Measurements from ENCODE around the gene FICD. TPM values are rescaled to one million over a fixed set of nuclear protein-coding genes. Genes with fewer than 3 reads are reported as not detected.
"Not testable (repeated sequence)": the region's sequence is repeated elsewhere in the genome, so short reads cannot be mapped to it uniquely, and the experiment has no call there.

FICD gene
- total RNA-seq, 2 experiments from 2014 or later, result 2.7 to 3.2 TPM

DNA sequence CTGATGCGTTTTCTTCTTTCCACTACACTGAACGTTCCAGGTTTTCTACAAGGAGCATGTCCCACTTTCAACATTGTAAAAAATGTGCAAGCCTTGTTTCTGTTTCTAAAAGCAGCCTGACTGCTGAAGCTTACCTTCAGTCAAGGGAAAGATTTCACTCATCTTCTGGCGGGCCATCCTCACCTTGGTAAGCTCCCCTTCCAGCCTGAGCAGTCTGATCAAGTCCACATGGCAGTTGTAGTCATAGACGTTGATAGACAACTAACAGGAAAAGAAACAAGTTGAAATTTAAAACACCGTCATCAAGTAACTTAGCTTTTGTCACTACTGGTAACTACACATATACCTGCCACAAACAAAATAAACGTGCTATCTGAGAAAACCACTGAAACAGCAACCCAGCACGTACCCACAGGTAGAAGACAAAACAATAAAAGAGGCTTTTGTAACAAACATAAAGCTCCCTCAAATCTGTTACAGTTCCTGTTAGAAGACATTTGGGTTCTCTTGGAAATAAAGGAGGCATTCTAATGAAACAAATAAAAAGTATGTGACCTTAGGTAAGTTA, 34.0 kb downstream of the FICD start:
- no peaks in the 10 kb centered on the region for H3K9me3 ChIP-seq (ENCODE audit: control insufficient read depth in 1 of 2, insufficient read depth in 1 of 2, low read length in 2 of 2)
- Mint-ChIP-seq H3K9me3 (no peaks in the 10 kb centered on the region), H3K27ac (no peak overlapping the region), H3K4me3 (no peak overlapping the region), H3K36me3 (ENCODE audit: low read depth) (peaks cover 75% of the 10 kb centered on the region), H3K27me3 (no peaks in the 10 kb centered on the region), H3K4me1 (ENCODE audit: low read depth) (peaks cover 56% of the 10 kb centered on the region)
- no peak for DNase-seq
- peaks cover 53% of the 10 kb centered on the region for H3K36me3 ChIP-seq (ENCODE audit: insufficient read depth, low read length)
- ChIA-PET POLR2A (interaction anchor here (0.8 to 2.1 kb wide), 3 partner anchors 12 to 19 kb away, joined by 3 to 10 read pairs (median 8); partner anchors contain the start of genes ISCU and SART3), CTCF (interaction anchor here (1.1 kb wide), 1 partner anchor 9 kb away, joined by 3 read pairs; no protein-coding TSS in a partner anchor)
- intact Hi-C loops (cut with DNase I, micrococcal nuclease), result no loop called here
- no peak for ATAC-seq (ENCODE audit: poor library complexity)
- peaks cover 10% of the 10 kb centered on the region for H3K4me1 ChIP-seq (ENCODE audit: insufficient read depth, low read length)
- H3K27ac ChIP-seq (ENCODE audit: low read depth in 1 of 2, low read length in 2 of 2), result no peak overlapping the region
- no peaks in the 10 kb centered on the region for H3K27me3 ChIP-seq (ENCODE audit: control insufficient read depth in 1 of 2, insufficient read depth in 2 of 2, low read length in 2 of 2)
- TF ChIP-seq, protein P1, sequence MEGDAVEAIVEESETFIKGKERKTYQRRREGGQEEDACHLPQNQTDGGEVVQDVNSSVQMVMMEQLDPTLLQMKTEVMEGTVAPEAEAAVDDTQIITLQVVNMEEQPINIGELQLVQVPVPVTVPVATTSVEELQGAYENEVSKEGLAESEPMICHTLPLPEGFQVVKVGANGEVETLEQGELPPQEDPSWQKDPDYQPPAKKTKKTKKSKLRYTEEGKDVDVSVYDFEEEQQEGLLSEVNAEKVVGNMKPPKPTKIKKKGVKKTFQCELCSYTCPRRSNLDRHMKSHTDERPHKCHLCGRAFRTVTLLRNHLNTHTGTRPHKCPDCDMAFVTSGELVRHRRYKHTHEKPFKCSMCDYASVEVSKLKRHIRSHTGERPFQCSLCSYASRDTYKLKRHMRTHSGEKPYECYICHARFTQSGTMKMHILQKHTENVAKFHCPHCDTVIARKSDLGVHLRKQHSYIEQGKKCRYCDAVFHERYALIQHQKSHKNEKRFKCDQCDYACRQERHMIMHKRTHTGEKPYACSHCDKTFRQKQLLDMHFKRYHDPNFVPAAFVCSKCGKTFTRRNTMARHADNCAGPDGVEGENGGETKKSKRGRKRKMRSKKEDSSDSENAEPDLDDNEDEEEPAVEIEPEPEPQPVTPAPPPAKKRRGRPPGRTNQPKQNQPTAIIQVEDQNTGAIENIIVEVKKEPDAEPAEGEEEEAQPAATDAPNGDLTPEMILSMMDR (IDR thresholded peaks at IDR 0.05), result no peak
- no peak overlapping the region for H3K4me3 ChIP-seq (ENCODE audit: low read length)

DNA sequence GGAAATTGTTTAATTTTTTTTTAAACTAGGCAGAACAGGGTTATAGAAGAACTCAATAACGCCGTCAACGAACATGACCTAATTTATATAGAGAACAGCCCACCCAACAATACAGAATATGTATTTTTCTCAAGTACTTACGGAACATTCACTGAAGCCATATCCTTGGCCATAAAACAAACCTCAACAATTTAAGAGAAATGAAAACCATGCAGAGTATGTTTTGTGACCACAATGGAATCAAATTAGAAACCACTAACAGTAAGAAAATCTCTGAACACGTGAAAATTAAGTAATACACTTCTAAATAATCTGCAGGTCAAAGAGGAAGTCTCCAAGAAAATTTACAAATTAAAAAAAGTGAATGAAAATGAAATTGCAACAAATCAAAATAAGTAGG, 36.5 kb downstream of the FICD start:
- intact Hi-C loops (cut with DNase I, micrococcal nuclease), result no loop called here
- ATAC-seq (ENCODE audit: poor library complexity) (no peak), DNase-seq (no peak)
- Histone ChIP-seq H3K36me3 (ENCODE audit: insufficient read depth, low read length) (peaks cover 39% of the 10 kb centered on the region), H3K4me3 (ENCODE audit: low read length) (no peak overlapping the region), H3K27ac (ENCODE audit: low read depth in 1 of 2, low read length in 2 of 2) (no peak overlapping the region), H3K4me1 (ENCODE audit: insufficient read depth, low read length) (peaks cover 20% of the 10 kb centered on the region), H3K9me3 (ENCODE audit: control insufficient read depth in 1 of 2, insufficient read depth in 1 of 2, low read length in 2 of 2) (no peaks in the 10 kb centered on the region), H3K27me3 (ENCODE audit: control insufficient read depth in 1 of 2, insufficient read depth in 2 of 2, low read length in 2 of 2) (no peaks in the 10 kb centered on the region)
- CTCF ChIA-PET, result no interaction called here
- TF ChIP-seq, protein P1 (IDR thresholded peaks at IDR 0.05), result no peak
- POLR2A ChIA-PET, result no interaction called here
- Mint-ChIP-seq H3K9me3 (no peaks in the 10 kb centered on the region), H3K27ac (peak overlapping the region; percentile 54), H3K4me1 (ENCODE audit: low read depth) (peaks cover 70% of the 10 kb centered on the region), H3K4me3 (no peak overlapping the region), H3K36me3 (ENCODE audit: low read depth) (peaks cover 73% of the 10 kb centered on the region), H3K27me3 (no peaks in the 10 kb centered on the region)

DNA sequence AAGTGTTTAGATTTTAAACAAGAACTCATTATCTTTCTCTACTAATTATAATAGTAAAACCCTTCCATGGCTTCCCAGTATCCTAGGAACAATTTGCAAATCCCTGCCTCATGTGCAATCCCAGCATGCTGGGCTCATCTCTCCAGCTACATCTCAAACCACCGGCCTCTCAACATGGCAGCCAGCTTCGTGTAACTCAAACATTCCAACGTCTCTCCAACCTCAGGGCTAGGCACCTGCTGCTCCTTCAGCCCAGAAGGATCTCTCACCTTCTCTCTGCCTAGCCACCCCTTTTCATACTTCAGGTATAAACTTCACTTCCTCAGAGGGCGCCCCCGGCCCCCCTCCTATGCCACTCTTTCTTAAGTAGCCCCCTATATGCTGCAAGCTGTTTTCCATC, 38.7 kb downstream of the FICD start:
- peaks cover 34% of the 10 kb centered on the region for H3K36me3 ChIP-seq (ENCODE audit: insufficient read depth, low read length)
- Mint-ChIP-seq H3K27me3 (no peaks in the 10 kb centered on the region), H3K4me1 (ENCODE audit: low read depth) (peaks cover 90% of the 10 kb centered on the region), H3K27ac (peak overlapping the region; percentile 24), H3K9me3 (no peaks in the 10 kb centered on the region), H3K36me3 (ENCODE audit: low read depth) (peaks cover 65% of the 10 kb centered on the region), H3K4me3 (peak overlapping the region; percentile 12)
- no peak overlapping the region for H3K4me3 ChIP-seq (ENCODE audit: low read length)
- peaks cover 42% of the 10 kb centered on the region for H3K4me1 ChIP-seq (ENCODE audit: insufficient read depth, low read length)
- ChIA-PET POLR2A (no interaction called here), CTCF (no interaction called here)
- H3K27me3 ChIP-seq (ENCODE audit: control insufficient read depth in 1 of 2, insufficient read depth in 2 of 2, low read length in 2 of 2), result no peaks in the 10 kb centered on the region
- DNase-seq (no peak), ATAC-seq (ENCODE audit: poor library complexity) (no peak)
- TF ChIP-seq, protein P1 (IDR thresholded peaks at IDR 0.05), result no peak
- no peaks in the 10 kb centered on the region for H3K9me3 ChIP-seq (ENCODE audit: control insufficient read depth in 1 of 2, insufficient read depth in 1 of 2, low read length in 2 of 2)
- H3K27ac ChIP-seq (ENCODE audit: low read depth in 1 of 2, low read length in 2 of 2), result no peak overlapping the region
- intact Hi-C loops (cut with DNase I, micrococcal nuclease), result no loop called here

DNA sequence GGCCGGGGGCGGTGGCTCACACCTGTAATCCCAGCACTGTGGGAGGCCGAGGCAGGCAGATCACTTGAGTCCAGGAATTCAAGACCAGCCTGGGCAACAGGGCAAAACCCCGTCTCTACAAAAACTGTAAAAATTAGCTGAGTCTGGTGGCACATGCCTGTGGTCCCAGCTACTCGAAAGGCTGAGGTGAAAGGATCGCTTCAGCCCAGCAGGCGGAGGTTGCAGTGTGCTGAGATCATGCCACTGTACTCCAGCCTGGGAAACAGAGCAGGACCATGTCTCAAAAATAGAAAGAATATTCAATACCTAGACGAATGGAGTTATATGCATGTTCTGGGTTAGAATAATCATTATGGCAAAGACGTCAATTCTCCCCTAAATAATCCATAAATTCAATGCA, 40.3 kb downstream of the FICD start:
- peaks cover 28% of the 10 kb centered on the region for H3K36me3 ChIP-seq (ENCODE audit: insufficient read depth, low read length)
- ATAC-seq (ENCODE audit: poor library complexity); H3K4me3 ChIP-seq (ENCODE audit: low read length); H3K9me3 Mint-ChIP-seq; DNase-seq; H3K27me3 ChIP-seq (ENCODE audit: control insufficient read depth in 1 of 2, insufficient read depth in 2 of 2, low read length in 2 of 2); H3K9me3 ChIP-seq (ENCODE audit: control insufficient read depth in 1 of 2, insufficient read depth in 1 of 2, low read length in 2 of 2); POLR2A ChIA-PET; intact Hi-C loops (cut with DNase I, micrococcal nuclease); H3K27me3 Mint-ChIP-seq; H3K27ac ChIP-seq (ENCODE audit: low read depth in 1 of 2, low read length in 2 of 2); H3K4me3 Mint-ChIP-seq: not testable (repeated sequence)
- peak overlapping the region; percentile 27 for H3K27ac Mint-ChIP-seq
- peaks cover 57% of the 10 kb centered on the region for H3K4me1 ChIP-seq (ENCODE audit: insufficient read depth, low read length)
- CTCF ChIA-PET, result interaction anchor here (0.5 to 1.6 kb wide), 5 partner anchors 15 to 511 kb away, joined by 3 to 4 read pairs (median 3); no protein-coding TSS in a partner anchor
- H3K4me1 Mint-ChIP-seq (ENCODE audit: low read depth), result peaks cover 92% of the 10 kb centered on the region
- H3K36me3 Mint-ChIP-seq (ENCODE audit: low read depth), result peaks cover 61% of the 10 kb centered on the region

Measured in CD4-positive, alpha-beta T cell (primary cell).